GM18526 (cell line): ENCODE measurements around the gene ARF3.

Experiments
- POLR2A ChIP-seq: IDR thresholded peaks from 3 replicates; pipeline ENCODE4 v1.6.1; 2011; ENCODE audit not compliant: insufficient read length; ENCODE audit errors: extremely low read depth

ARF3 gene

GRCh38 chr12:48957141-48958048 lies at the start of gene ARF3:
ARF3 (minus strand) TSS chr12:48957487; CDS start chr12:48941095, 16,392 bp downstream.
- TF ChIP-seq POLR2A: peak; percentile 74

GRCh38 chr12:49000346-49000745 lies 43.1 kb upstream of the ARF3 start:
- TF ChIP-seq POLR2A: no peak

DNA sequence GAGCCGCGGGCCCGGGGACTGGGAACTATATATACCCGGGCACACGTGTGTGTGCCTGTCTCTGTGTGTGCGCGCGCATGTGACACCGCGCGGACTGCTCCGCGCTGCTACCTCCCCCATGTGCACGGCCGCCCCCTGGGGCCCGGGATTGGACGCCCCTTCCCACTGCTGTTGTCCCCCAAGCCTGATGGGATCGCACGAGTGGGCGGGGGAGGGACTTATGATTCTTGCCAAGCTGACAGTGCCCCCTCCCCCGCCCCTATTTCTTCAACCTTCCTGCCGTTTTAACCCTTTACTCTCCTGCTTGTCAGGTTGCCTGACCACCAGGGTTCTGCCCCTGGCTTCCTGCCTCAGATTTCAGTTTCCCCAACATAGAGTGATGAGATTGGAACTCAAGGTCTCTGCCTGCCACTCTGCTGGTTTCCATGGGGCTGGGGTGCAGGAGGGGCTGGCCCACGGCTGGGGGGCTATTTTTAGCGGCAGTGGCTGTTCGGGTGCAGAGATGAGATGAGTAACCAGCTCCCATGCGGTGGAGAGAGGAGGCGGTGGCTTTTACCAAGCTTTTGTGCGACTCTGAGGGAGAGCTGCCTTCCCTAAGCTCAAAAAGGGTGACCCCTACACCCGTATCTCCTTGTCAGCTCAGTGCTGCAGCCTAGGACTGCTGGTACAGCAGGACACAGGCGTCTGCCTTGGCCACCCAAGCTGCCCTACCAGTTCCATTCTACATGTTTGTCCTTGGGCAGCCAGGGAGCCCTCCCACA lies 42.3 kb upstream of the ARF3 start, which contains the start of gene DDN:
Gene DDN (minus strand): TSS at position 5 of the 761 bp plus-strand sequence. CDS start 88 bp downstream, outside the sequence.
- TF ChIP-seq POLR2A: peak; percentile 36

- no peak for TF ChIP-seq POLR2A
Observed at GRCh38 chr12:48998497-48999353, 41.4 kb upstream of the ARF3 start.

GRCh38 chr12:48997719-48998496 lies 40.6 kb upstream of the ARF3 start:
- TF ChIP-seq POLR2A: peak; percentile 30

DNA sequence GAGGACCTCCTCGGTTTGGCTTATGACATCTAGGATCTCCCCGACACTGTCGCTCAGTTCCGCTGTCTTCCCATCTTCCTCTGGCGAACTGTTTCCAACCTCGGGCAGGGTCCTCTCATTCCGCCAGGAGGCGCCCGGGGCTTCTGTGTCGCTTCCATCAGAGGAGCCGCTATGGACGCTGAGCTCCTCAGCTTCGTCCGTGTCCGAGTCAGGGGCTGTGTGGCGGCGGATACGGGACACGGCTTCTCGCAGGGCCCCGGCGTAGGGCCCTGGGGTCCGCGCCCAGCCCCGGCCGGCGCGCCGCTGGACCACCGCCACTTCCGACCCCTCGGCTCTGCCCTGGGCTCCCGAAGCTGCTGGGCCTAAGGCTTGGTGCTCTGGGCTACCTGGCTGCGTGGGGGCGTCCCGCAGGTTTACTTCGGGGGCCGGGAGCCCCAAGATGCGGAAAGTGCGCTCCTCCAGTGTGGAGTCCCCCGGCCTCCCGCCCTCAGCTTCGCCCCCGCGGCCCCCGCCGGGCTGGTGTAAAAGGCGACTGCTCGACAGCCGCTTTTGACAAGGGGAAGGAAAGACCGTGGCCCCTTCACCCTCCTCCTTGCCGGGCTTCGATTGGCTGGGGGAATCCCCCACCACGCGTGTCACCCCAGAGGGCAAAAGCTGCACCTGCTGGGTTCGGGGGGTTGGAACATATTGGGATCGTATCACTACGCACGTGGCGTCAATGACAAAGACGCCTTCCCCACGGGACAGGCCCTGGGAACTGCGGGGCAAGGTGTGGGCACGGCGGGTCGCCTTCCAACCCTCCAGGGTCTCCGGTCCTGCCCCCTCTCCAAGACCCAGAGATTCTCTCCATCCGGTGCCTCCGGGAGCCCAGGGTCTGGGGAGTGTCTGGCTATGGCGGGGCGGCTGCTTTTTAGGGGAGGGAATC lies 39.8 kb upstream of the ARF3 start:
- no peak for TF ChIP-seq POLR2A

DNA sequence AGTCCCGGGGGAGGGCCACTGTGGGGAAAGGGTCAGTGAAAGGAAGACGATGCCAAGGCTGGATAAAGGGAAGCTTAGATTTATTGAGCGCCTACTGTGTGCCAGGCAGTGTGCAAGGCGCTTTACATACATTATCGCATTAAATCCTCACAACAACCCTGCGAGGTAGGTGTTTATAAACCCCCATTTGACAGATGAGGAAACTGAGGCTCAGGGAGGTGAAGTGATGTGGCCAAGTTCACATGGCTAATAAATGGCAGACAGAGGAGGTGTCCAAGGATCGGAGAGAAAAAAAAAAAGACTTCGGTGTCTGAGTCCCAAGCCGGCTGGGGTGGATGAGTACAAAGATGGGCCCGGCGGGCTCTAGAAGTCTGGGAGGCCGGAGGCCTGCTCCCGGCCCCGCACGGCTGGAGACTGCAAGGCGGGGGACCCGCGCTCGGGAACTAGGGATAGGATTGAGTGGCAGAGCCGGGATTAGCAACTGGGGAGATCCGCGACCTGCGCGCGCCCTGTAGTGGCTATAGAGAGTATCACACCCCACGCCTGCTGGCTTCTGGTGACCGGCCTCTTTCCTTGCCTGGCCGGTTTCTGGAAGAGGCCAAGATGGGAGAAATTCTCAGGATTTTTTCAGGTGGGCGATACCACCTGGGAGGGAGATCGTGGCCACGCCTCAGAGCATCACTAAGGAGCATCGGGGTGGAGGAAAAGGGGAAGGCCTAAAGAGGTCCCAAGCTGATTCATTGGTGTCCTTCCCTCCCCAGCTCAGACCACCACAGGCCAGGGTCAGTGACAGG lies 38.0 kb upstream of the ARF3 start:
- no peak for TF ChIP-seq POLR2A

DNA sequence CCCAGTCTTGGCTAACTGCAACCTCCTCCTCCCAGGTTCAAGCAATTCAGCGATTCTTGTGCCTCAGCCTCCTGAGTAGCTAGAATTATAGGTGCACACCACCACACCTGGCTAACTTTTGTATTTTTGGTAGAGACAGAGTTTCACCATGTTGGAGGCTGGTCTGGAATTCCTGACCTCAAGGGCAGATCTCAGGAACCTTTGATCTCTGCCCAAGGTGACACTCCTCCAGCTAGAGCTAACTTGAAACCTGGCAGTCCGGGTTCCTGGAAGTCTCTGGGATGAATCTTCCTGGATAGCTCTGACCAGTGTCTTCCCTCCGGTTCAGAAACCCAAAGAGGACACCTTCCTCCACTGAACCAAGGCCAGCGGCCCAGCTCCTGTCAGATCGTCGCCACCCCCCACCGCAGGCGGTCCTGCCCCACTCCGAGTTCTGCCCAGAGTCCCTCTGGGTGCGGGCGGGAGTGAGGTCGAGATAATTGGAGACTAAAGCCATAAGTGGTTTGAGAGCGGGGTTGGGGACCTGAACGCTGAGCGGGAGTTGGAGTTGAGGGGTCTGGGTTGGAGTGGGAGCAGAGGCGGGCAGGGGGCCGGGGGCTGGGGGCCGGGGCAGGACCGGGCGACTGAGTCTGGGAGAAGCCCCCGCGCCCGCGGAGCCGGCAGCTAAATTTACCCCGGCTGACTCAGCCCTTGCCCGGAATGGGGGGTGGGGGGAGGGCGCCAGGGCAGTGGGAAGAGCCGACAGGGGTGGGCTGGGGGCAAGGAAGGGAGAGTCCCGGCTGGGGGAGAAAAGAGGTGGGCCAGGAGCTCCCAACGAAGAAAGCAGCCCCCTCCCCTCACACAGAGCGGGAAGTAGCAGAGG lies 37.2 kb upstream of the ARF3 start:
- no peak for TF ChIP-seq POLR2A

DNA sequence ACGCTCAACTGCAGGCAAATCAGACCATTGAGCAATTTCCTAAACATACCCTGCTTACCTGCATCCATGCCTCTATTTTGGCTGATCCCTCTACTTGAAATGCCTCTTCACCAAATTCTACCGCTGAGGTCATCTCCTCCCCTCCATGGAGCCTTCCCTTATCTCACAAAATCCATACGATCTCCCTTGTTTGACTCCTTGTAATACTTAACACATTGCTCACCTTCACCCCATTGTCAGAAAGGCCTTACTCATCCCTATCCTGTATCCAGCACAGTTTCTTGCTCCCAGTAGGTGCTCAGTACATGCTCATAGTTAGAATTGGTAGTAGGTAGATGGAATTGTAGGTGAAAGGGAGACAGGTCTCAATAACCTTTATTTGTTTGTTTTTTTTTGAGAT lies 36.5 kb upstream of the ARF3 start:
- TF ChIP-seq POLR2A: no peak

GRCh38 chr12:48991247-48992050 lies 34.2 kb upstream of the ARF3 start:
- TF ChIP-seq POLR2A: no peak

- TF ChIP-seq POLR2A: no peak
Observed at GRCh38 chr12:48990552-48990951, 33.3 kb upstream of the ARF3 start.
